SK-N-SH treated with all-trans-retinoic acid at 6 μM for 48 hours (cell line): ENCODE measurements around the gene GPR176.

Experiments used
- ATAC-seq: fragments of 200-7000 bp; cut with Tn5 transposase; 3 replicates; pipeline ENCODE4 v1.9.1; 2020; ENCODE audit warnings: mild to moderate bottlenecking, moderate library complexity
- ARNTL ChIP-seq: fragments of 450-650 bp; formaldehyde crosslinking; IDR thresholded peaks from 2 replicates; pipeline ENCODE4 v1.5.0; 2020; ENCODE audit warnings: low read depth, mild to moderate bottlenecking, moderate library complexity, borderline replicate concordance
- CSDC2 ChIP-seq: fragments of 250-450 bp; sonication (Bioruptor Pico); IDR thresholded peaks from 2 replicates; pipeline ENCODE4 v1.5.0; 2020; ENCODE audit warnings: mild to moderate bottlenecking, moderate library complexity
- ESRRG ChIP-seq: fragments of 250-450 bp; sonication (Bioruptor Pico); IDR thresholded peaks from 2 replicates; pipeline ENCODE4 v1.6.1; 2021; ENCODE audit warnings: mild to moderate bottlenecking
- GLIS3 ChIP-seq: fragments of 250-450 bp; sonication (Bioruptor Pico); IDR thresholded peaks from 2 replicates; pipeline ENCODE4 v1.5.0; 2020; ENCODE audit warnings: mild to moderate bottlenecking, moderate library complexity
- ISL1 ChIP-seq: fragments of 250-450 bp; sonication (Bioruptor Pico); IDR thresholded peaks from 2 replicates; pipeline ENCODE4 v2.1.2; 2022; ENCODE audit warnings: mild to moderate bottlenecking, moderate library complexity
- PPARA ChIP-seq: fragments of 250-450 bp; sonication (Bioruptor Pico); IDR thresholded peaks from 2 replicates; pipeline ENCODE4 v1.5.0; 2020; ENCODE audit warnings: mild to moderate bottlenecking, borderline replicate concordance
- RARB ChIP-seq: fragments of 250-450 bp; sonication (Bioruptor Pico); IDR thresholded peaks from 2 replicates; pipeline ENCODE4 v1.8.0; 2021; ENCODE audit warnings: mild to moderate bottlenecking, moderate library complexity
- SNAI2 ChIP-seq: fragments of 250-450 bp; sonication (Bioruptor Pico); IDR thresholded peaks from 2 replicates; pipeline ENCODE4 v1.5.0; 2020; ENCODE audit warnings: mild to moderate bottlenecking, moderate library complexity
- TCF4 ChIP-seq: fragments of 250-450 bp; sonication (Bioruptor Pico); IDR thresholded peaks from 2 replicates; pipeline ENCODE4 v1.8.0; 2021; ENCODE audit warnings: mild to moderate bottlenecking, moderate library complexity, borderline replicate concordance
- TOX ChIP-seq: fragments of 250-450 bp; sonication (Bioruptor Pico); IDR thresholded peaks from 2 replicates; pipeline ENCODE4 v1.8.0; 2021; ENCODE audit warnings: mild to moderate bottlenecking, moderate library complexity, borderline replicate concordance
- ZC3H10 ChIP-seq: fragments of 250-450 bp; sonication (Bioruptor Pico); IDR thresholded peaks from 2 replicates; pipeline ENCODE4 v1.5.1; 2021; ENCODE audit warnings: mild to moderate bottlenecking, moderate library complexity
- ZFP3 ChIP-seq: fragments of 250-450 bp; sonication (Bioruptor Pico); IDR thresholded peaks from 2 replicates; pipeline ENCODE4 v1.5.0; 2020; ENCODE audit warnings: mild to moderate bottlenecking, moderate library complexity
- ZFP30 ChIP-seq: fragments of 450-650 bp; formaldehyde crosslinking; IDR thresholded peaks from 2 replicates; pipeline ENCODE4 v1.5.0; 2022; ENCODE audit warnings: mild to moderate bottlenecking, moderate library complexity
- ZNF565 ChIP-seq: fragments of 450-650 bp; formaldehyde crosslinking; conservative IDR thresholded peaks from 2 replicates; pipeline ENCODE4 v1.5.0; 2020; ENCODE audit warnings: low read depth, mild to moderate bottlenecking, moderate library complexity
- ZNF70 ChIP-seq: fragments of 450-650 bp; formaldehyde crosslinking; IDR thresholded peaks from 2 replicates; pipeline ENCODE4 v1.5.0; 2020; ENCODE audit warnings: mild to moderate bottlenecking, moderate library complexity
- ZNF8 ChIP-seq: fragments of 450-650 bp; formaldehyde crosslinking; IDR thresholded peaks from 2 replicates; pipeline ENCODE4 v1.5.0; 2020; ENCODE audit warnings: mild to moderate bottlenecking, moderate library complexity
- TF ChIP-seq, protein P1 (sequence below): fragments of 250-450 bp; sonication (Bioruptor Pico); IDR thresholded peaks from 2 replicates; pipeline ENCODE4 v1.5.0; 2020; ENCODE audit warnings: mild to moderate bottlenecking, moderate library complexity
- TF ChIP-seq, protein P2 (sequence below): fragments of 250-450 bp; sonication (Bioruptor Pico); IDR thresholded peaks from 2 replicates; pipeline ENCODE4 v1.8.0; 2021; ENCODE audit warnings: low read depth, mild to moderate bottlenecking, moderate library complexity, borderline replicate concordance
- TF ChIP-seq, protein P3 (sequence below): fragments of 250-450 bp; sonication (Bioruptor Pico); IDR thresholded peaks from 2 replicates; pipeline ENCODE4 v1.5.1; 2020; ENCODE audit warnings: low read depth, mild to moderate bottlenecking, moderate library complexity
- TF ChIP-seq, protein P4 (sequence below): fragments of 250-450 bp; sonication (Bioruptor Pico); IDR thresholded peaks from 2 replicates; pipeline ENCODE4 v1.8.0; 2020; ENCODE audit warnings: mild to moderate bottlenecking, moderate library complexity, borderline replicate concordance
- TF ChIP-seq, protein P5 (sequence below): fragments of 250-450 bp; sonication (Bioruptor Pico); IDR thresholded peaks from 2 replicates; pipeline ENCODE4 v1.5.1; 2021; ENCODE audit warnings: mild to moderate bottlenecking, moderate library complexity

GPR176 gene

GRCh38 chr15:39963786-39964185 lies 43.7 kb upstream of the GPR176 start:
- TF ChIP-seq, protein P1, sequence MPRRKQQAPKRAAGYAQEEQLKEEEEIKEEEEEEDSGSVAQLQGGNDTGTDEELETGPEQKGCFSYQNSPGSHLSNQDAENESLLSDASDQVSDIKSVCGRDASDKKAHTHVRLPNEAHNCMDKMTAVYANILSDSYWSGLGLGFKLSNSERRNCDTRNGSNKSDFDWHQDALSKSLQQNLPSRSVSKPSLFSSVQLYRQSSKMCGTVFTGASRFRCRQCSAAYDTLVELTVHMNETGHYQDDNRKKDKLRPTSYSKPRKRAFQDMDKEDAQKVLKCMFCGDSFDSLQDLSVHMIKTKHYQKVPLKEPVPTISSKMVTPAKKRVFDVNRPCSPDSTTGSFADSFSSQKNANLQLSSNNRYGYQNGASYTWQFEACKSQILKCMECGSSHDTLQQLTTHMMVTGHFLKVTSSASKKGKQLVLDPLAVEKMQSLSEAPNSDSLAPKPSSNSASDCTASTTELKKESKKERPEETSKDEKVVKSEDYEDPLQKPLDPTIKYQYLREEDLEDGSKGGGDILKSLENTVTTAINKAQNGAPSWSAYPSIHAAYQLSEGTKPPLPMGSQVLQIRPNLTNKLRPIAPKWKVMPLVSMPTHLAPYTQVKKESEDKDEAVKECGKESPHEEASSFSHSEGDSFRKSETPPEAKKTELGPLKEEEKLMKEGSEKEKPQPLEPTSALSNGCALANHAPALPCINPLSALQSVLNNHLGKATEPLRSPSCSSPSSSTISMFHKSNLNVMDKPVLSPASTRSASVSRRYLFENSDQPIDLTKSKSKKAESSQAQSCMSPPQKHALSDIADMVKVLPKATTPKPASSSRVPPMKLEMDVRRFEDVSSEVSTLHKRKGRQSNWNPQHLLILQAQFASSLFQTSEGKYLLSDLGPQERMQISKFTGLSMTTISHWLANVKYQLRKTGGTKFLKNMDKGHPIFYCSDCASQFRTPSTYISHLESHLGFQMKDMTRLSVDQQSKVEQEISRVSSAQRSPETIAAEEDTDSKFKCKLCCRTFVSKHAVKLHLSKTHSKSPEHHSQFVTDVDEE (CRISPR knock-in tag), result no peak
- no peak for TF ChIP-seq ZNF8
- TF ChIP-seq, protein P2, sequence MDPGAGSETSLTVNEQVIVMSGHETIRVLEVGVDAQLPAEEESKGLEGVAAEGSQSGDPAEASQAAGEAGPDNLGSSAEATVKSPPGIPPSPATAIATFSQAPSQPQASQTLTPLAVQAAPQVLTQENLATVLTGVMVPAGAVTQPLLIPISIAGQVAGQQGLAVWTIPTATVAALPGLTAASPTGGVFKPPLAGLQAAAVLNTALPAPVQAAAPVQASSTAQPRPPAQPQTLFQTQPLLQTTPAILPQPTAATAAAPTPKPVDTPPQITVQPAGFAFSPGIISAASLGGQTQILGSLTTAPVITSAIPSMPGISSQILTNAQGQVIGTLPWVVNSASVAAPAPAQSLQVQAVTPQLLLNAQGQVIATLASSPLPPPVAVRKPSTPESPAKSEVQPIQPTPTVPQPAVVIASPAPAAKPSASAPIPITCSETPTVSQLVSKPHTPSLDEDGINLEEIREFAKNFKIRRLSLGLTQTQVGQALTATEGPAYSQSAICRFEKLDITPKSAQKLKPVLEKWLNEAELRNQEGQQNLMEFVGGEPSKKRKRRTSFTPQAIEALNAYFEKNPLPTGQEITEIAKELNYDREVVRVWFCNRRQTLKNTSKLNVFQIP (CRISPR knock-in tag), result no peak
- no peak for TF ChIP-seq ESRRG (CRISPR knock-in tag)
- TF ChIP-seq, protein P3, sequence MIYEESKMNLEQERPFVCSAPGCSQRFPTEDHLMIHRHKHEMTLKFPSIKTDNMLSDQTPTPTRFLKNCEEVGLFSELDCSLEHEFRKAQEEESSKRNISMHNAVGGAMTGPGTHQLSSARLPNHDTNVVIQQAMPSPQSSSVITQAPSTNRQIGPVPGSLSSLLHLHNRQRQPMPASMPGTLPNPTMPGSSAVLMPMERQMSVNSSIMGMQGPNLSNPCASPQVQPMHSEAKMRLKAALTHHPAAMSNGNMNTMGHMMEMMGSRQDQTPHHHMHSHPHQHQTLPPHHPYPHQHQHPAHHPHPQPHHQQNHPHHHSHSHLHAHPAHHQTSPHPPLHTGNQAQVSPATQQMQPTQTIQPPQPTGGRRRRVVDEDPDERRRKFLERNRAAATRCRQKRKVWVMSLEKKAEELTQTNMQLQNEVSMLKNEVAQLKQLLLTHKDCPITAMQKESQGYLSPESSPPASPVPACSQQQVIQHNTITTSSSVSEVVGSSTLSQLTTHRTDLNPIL, result no peak
- TF ChIP-seq, protein P4, sequence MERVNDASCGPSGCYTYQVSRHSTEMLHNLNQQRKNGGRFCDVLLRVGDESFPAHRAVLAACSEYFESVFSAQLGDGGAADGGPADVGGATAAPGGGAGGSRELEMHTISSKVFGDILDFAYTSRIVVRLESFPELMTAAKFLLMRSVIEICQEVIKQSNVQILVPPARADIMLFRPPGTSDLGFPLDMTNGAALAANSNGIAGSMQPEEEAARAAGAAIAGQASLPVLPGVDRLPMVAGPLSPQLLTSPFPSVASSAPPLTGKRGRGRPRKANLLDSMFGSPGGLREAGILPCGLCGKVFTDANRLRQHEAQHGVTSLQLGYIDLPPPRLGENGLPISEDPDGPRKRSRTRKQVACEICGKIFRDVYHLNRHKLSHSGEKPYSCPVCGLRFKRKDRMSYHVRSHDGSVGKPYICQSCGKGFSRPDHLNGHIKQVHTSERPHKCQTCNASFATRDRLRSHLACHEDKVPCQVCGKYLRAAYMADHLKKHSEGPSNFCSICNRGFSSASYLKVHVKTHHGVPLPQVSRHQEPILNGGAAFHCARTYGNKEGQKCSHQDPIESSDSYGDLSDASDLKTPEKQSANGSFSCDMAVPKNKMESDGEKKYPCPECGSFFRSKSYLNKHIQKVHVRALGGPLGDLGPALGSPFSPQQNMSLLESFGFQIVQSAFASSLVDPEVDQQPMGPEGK (CRISPR knock-in tag), result no peak
- no peak for TF ChIP-seq TOX (CRISPR knock-in tag)
- no peak for TF ChIP-seq ZNF70 (CRISPR knock-in tag)
- TF ChIP-seq GLIS3 (CRISPR knock-in tag), result no peak
- no peak for TF ChIP-seq TCF4 (CRISPR knock-in tag)
- TF ChIP-seq, protein P5, sequence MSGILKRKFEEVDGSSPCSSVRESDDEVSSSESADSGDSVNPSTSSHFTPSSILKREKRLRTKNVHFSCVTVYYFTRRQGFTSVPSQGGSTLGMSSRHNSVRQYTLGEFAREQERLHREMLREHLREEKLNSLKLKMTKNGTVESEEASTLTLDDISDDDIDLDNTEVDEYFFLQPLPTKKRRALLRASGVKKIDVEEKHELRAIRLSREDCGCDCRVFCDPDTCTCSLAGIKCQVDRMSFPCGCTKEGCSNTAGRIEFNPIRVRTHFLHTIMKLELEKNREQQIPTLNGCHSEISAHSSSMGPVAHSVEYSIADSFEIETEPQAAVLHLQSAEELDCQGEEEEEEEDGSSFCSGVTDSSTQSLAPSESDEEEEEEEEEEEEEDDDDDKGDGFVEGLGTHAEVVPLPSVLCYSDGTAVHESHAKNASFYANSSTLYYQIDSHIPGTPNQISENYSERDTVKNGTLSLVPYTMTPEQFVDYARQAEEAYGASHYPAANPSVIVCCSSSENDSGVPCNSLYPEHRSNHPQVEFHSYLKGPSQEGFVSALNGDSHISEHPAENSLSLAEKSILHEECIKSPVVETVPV (CRISPR knock-in tag), result no peak
- TF ChIP-seq ZNF565 (CRISPR knock-in tag), result no peak
- TF ChIP-seq CSDC2 (CRISPR knock-in tag), result no peak
- no peak for TF ChIP-seq ZFP3 (CRISPR knock-in tag)
- TF ChIP-seq ZFP30 (CRISPR knock-in tag), result no peak
- no peak for TF ChIP-seq RARB (CRISPR knock-in tag)
- TF ChIP-seq SNAI2 (CRISPR knock-in tag), result no peak
- TF ChIP-seq ARNTL (CRISPR knock-in tag), result no peak
- no peak for TF ChIP-seq ISL1
- no peak for TF ChIP-seq PPARA (CRISPR knock-in tag)
- no peak for ATAC-seq

GRCh38 chr15:39961051-39961450 lies 41.0 kb upstream of the GPR176 start:
- TF ChIP-seq ZFP30 (CRISPR knock-in tag) (no peak), TOX (CRISPR knock-in tag) (no peak)
- no peak for ATAC-seq

GRCh38 chr15:39960411-39960810 lies 40.3 kb upstream of the GPR176 start:
- TF ChIP-seq ZFP30 (CRISPR knock-in tag) (no peak), ZFP3 (CRISPR knock-in tag) (no peak), ZNF70 (CRISPR knock-in tag) (no peak), ZNF8 (no peak), ISL1 (no peak), ZC3H10 (no peak)
- TF ChIP-seq, protein P5 (CRISPR knock-in tag), result no peak
- ATAC-seq, result no peak
